GM10248 (cell line): ENCODE data around the gene FGR.
A peak's percentile ranks its signal among the peaks of the same experiment; 100 is the strongest.
"Not testable (repeated sequence)": the region's sequence is repeated elsewhere in the genome, so short reads cannot be mapped to it uniquely, and the experiment has no call there.

Experiments
- CTCF ChIA-PET: fragments of 300-600 bp; sonication (Branson Sonifier 250); formaldehyde crosslinking; extraction: SDS; loops from one replicate; lab custom pipeline; 2021; ENCODE audit warnings: antibody characterized with exemption; lab: Yijun Ruan, JAX
- POLR2A ChIA-PET: fragments of 350-650 bp; sonication (Branson Sonifier 250); formaldehyde crosslinking; extraction: SDS; loops from one replicate; lab custom pipeline; 2020; ENCODE audit warnings: antibody characterized with exemption; lab: Yijun Ruan, JAX
- DNase-seq: peaks from one replicate; pipeline ENCODE4 v3.0.0; 2012; ENCODE audit errors: extremely low spot score
- CTCF ChIP-seq: IDR thresholded peaks from 2 replicates; pipeline ENCODE4 v1.5.1; 2012; ENCODE audit warnings: mild to moderate bottlenecking, low read depth; ENCODE audit errors: extremely low read depth, missing control alignments, control extremely low read depth

The FGR gene

GRCh38 chr1:27648602-27649305, 13.8 kb upstream of the FGR start:
- CTCF ChIA-PET = interaction anchor here (1.0 to 3.1 kb wide), 8 partner anchors 9 to 261 kb away, joined by 3 to 19 read pairs (median 10); no protein-coding TSS in a partner anchor
- POLR2A ChIA-PET = interaction anchor here (0.8 kb wide), 1 partner anchor 20 kb away, joined by 3 read pairs; no protein-coding TSS in a partner anchor
- no peak for TF ChIP-seq CTCF

GRCh38 chr1:27647328-27647727, 12.3 kb upstream of the FGR start:
- no peak for TF ChIP-seq CTCF
- DNase-seq = no peak
- POLR2A ChIA-PET = no interaction called here
- CTCF ChIA-PET = interaction anchor here (0.7 to 3.1 kb wide), 7 partner anchors 9 to 91 kb away, joined by 3 to 19 read pairs (median 4); partner anchors contain the start of gene IFI6

More at GRCh38 chr1:27648602-27649305, 13.8 kb upstream of the FGR start:
- no peak for DNase-seq

- POLR2A ChIA-PET = no interaction called here
- DNase-seq = no peak
- TF ChIP-seq CTCF = no peak
- CTCF ChIA-PET = interaction anchor here (1.4 to 3.1 kb wide), 4 partner anchors 10 to 38 kb away, joined by 4 to 19 read pairs (median 9); partner anchors contain the start of gene IFI6
These were observed 11.7 kb upstream of the FGR start for GRCh38 chr1:27646676-27647075.

GRCh38 chr1:27645071-27645415, 10.1 kb upstream of the FGR start:
- no peak for TF ChIP-seq CTCF
- POLR2A ChIA-PET = no interaction called here
- CTCF ChIA-PET = interaction anchor here (0.7 to 2.7 kb wide), 7 partner anchors 11 to 38 kb away, joined by 3 to 26 read pairs (median 10); no protein-coding TSS in a partner anchor
- no peak for DNase-seq

GRCh38 chr1:27644369-27645070, 9.5 kb upstream of the FGR start:
- no peak for TF ChIP-seq CTCF
- CTCF ChIA-PET = interaction anchor here (0.7 to 2.7 kb wide), 8 partner anchors 12 to 38 kb away, joined by 3 to 26 read pairs (median 8); no protein-coding TSS in a partner anchor
- DNase-seq = no peak
- POLR2A ChIA-PET = no interaction called here

GRCh38 chr1:27643600-27644368, 8.8 kb upstream of the FGR start:
- peak; percentile 72 for DNase-seq
- ChIA-PET CTCF (interaction anchor here (0.6 to 2.7 kb wide), 12 partner anchors 9 to 185 kb away, joined by 3 to 26 read pairs (median 4); no protein-coding TSS in a partner anchor), POLR2A (no interaction called here)
- peak; percentile 80 for TF ChIP-seq CTCF

- CTCF ChIA-PET = interaction anchor here (1.1 to 2.8 kb wide), 5 partner anchors 9 to 34 kb away, joined by 3 to 12 read pairs (median 4); no protein-coding TSS in a partner anchor
- DNase-seq, POLR2A ChIA-PET: not testable (repeated sequence)
These were observed 5.5 kb upstream of the FGR start for GRCh38 chr1:27640514-27640913.
